Vagina (tissue), 2 donors: ENCODE data around the gene ZMYND11. TPM values are rescaled to one million over a fixed set of nuclear protein-coding genes. Genes with fewer than 3 reads are reported as not detected.

Source experiments
- DNase-seq, 2 donors: peaks; one replicate each; pipeline ENCODE4 v3.0.0-alpha.2; 2017; ENCODE audit errors: extremely low spot score in 2 of 2
- H3K27ac ChIP-seq: fragments of 200-600 bp; sonication (generic); one replicate; pipeline ENCODE4 v1.5.1; 2019
- H3K27me3 ChIP-seq: fragments of 200-600 bp; sonication (generic); one replicate; pipeline ENCODE4 v1.5.1; 2019
- H3K36me3 ChIP-seq, 2 donors: fragments of 200-600 bp; sonication (generic); one replicate each; pipeline ENCODE4 v1.5.1; 2017 to 2019
- H3K4me1 ChIP-seq: fragments of 200-600 bp; sonication (generic); one replicate; pipeline ENCODE4 v1.5.1; 2019
- H3K4me3 ChIP-seq, 2 donors: fragments of 200-600 bp; sonication (generic); 1 replicate in 1 of 2; 2 replicates in 1 of 2; pipeline ENCODE4 v1.5.1; 2016 to 2019
- H3K9me3 ChIP-seq: fragments of 200-600 bp; sonication (generic); one replicate; pipeline ENCODE4 v1.5.1; 2019
- CTCF ChIP-seq, 3 experiments: fragments of 450-650 bp in 2 of 3; fragments of 200-600 bp in 1 of 3; sonication (generic) in 1 of 3; IDR thresholded peaks; one replicate each; pipeline ENCODE4 v1.5.1; 2017 to 2019; ENCODE audit warnings: antibody characterized with exemption in 3 of 3, mild to moderate bottlenecking in 2 of 3, moderate library complexity in 2 of 3
- POLR2A ChIP-seq, 2 donors: fragments of 450-650 bp; IDR thresholded peaks; one replicate each; pipeline ENCODE4 v1.6.1; 2017; ENCODE audit warnings: antibody characterized with exemption in 2 of 2, mild to moderate bottlenecking in 2 of 2, moderate library complexity in 2 of 2
- POLR2AphosphoS5 ChIP-seq, 2 donors: sonication (generic); formaldehyde crosslinking; IDR thresholded peaks; one replicate each; pipeline ENCODE4 v1.9.0; 2017; ENCODE audit warnings: antibody characterized with exemption in 2 of 2, mild to moderate bottlenecking in 2 of 2, low read depth in 1 of 2; ENCODE audit not compliant: insufficient read depth in 1 of 2
- intact Hi-C: fragments of 100-400 bp; cut with DNase I; formaldehyde crosslinking; loops from one replicate; pipeline ENCODE4 v1.15.1; 2023
- total RNA-seq: library from RNA; depleted of rRNA; stranded (reverse); fragments of >200 nt; gene quantifications from one replicate; pipeline ENCODE4 v1.2.3, GENCODE V29; 2016

Gene ZMYND11
- total RNA-seq, 1 donor from 2014 or later: 46.4 TPM

GRCh38 chr10:95356-96115, 39.7 kb upstream of the ZMYND11 start:
- intact Hi-C loops: no loop called here
- H3K36me3 ChIP-seq: no peaks in the 10 kb centered on the region
- H3K27ac ChIP-seq: no peak overlapping the region
- TF ChIP-seq POLR2A (IDR thresholded peaks at IDR 0.05) (no peak), CTCF (IDR thresholded peaks at IDR 0.05) (no peak), POLR2AphosphoS5 (IDR thresholded peaks at IDR 0.05; ENCODE audit: insufficient read depth in 1 of 2, low read depth in 1 of 2) (no peak)
- H3K4me1 ChIP-seq: peaks cover 7% of the 10 kb centered on the region
- H3K4me3 ChIP-seq: no peak overlapping the region
- H3K27me3 ChIP-seq: no peaks in the 10 kb centered on the region
- peaks cover 7% of the 10 kb centered on the region for H3K9me3 ChIP-seq
- no peak for DNase-seq

GRCh38 chr10:96466-96865, 38.8 kb upstream of the ZMYND11 start:
- intact Hi-C loops: no loop called here
- Histone ChIP-seq H3K36me3 (no peaks in the 10 kb centered on the region), H3K9me3 (peaks cover 7% of the 10 kb centered on the region), H3K4me3 (no peak overlapping the region), H3K4me1 (peaks cover 7% of the 10 kb centered on the region), H3K27me3 (no peaks in the 10 kb centered on the region), H3K27ac (no peak overlapping the region)
- TF ChIP-seq POLR2A (IDR thresholded peaks at IDR 0.05) (no peak), POLR2AphosphoS5 (IDR thresholded peaks at IDR 0.05; ENCODE audit: insufficient read depth in 1 of 2, low read depth in 1 of 2) (no peak), CTCF (IDR thresholded peaks at IDR 0.05) (no peak)
- no peak for DNase-seq

GRCh38 chr10:104416-104815, 30.8 kb upstream of the ZMYND11 start:
- no peaks in the 10 kb centered on the region for H3K36me3 ChIP-seq
- no peak for DNase-seq
- H3K27me3 ChIP-seq: no peaks in the 10 kb centered on the region

GRCh38 chr10:104862-105565, 30.2 kb upstream of the ZMYND11 start:
- DNase-seq: no peak
- no peaks in the 10 kb centered on the region for H3K9me3 ChIP-seq
- no peaks in the 10 kb centered on the region for H3K27me3 ChIP-seq
- no peaks in the 10 kb centered on the region for H3K4me1 ChIP-seq
- intact Hi-C loops: no loop called here
- H3K4me3 ChIP-seq: no peak overlapping the region
- H3K27ac ChIP-seq: no peak overlapping the region
- no peak for TF ChIP-seq POLR2AphosphoS5 (IDR thresholded peaks at IDR 0.05; ENCODE audit: insufficient read depth in 1 of 2, low read depth in 1 of 2)
- TF ChIP-seq POLR2A (IDR thresholded peaks at IDR 0.05): no peak
- no peak for TF ChIP-seq CTCF (IDR thresholded peaks at IDR 0.05)
- no peaks in the 10 kb centered on the region for H3K36me3 ChIP-seq

More at GRCh38 chr10:104416-104815, 30.8 kb upstream of the ZMYND11 start:
- Histone ChIP-seq H3K4me3 (no peak overlapping the region), H3K9me3 (no peaks in the 10 kb centered on the region), H3K4me1 (no peaks in the 10 kb centered on the region), H3K27ac (no peak overlapping the region)
- TF ChIP-seq CTCF (IDR thresholded peaks at IDR 0.05) (no peak), POLR2A (IDR thresholded peaks at IDR 0.05) (no peak), POLR2AphosphoS5 (IDR thresholded peaks at IDR 0.05; ENCODE audit: insufficient read depth in 1 of 2, low read depth in 1 of 2) (no peak)
- intact Hi-C loops: no loop called here

GRCh38 chr10:105806-106205, 29.4 kb upstream of the ZMYND11 start:
- no peaks in the 10 kb centered on the region for H3K36me3 ChIP-seq
- H3K4me1 ChIP-seq: no peaks in the 10 kb centered on the region
- no peak overlapping the region for H3K27ac ChIP-seq
- no peaks in the 10 kb centered on the region for H3K9me3 ChIP-seq
- no peak for DNase-seq
- TF ChIP-seq CTCF (IDR thresholded peaks at IDR 0.05): no peak
- no peak for TF ChIP-seq POLR2A (IDR thresholded peaks at IDR 0.05)
- no peak for TF ChIP-seq POLR2AphosphoS5 (IDR thresholded peaks at IDR 0.05; ENCODE audit: insufficient read depth in 1 of 2, low read depth in 1 of 2)
- intact Hi-C loops: no loop called here
- no peaks in the 10 kb centered on the region for H3K27me3 ChIP-seq
- H3K4me3 ChIP-seq: no peak overlapping the region
